Left colon (tissue), 2 donors: ENCODE results near the gene MOCS1. TPM values are rescaled to one million over a fixed set of nuclear protein-coding genes. Genes with fewer than 3 reads are reported as not detected.

Experiments
- total RNA-seq, 2 donors: library from RNA; stranded (reverse); fragmentation: NEBNext Ultra II Directional; extraction: Animal tissue kit (Norgen Biotek cat#: 25700); gene quantifications; one replicate each; pipeline ENCODE4 v1.2.1, GENCODE V29; 2021
- donor health status: DM: no; HTN: no; CAD: no.
- donor health status: DM: yes; HTN: yes; CAD: no.

The MOCS1 gene
- total RNA-seq, 2 donors from 2014 or later = 12.9 to 18.8 TPM

Other genes starting within 250 kb of the MOCS1 start
- under 1 TPM; 0.14 to 0.92 TPM for gene KIF6, start 209.1 kb downstream of the MOCS1 start, total RNA-seq
- 1 to 10 TPM; 7.1 to 9.8 TPM for gene DAAM2, start 142.1 kb downstream of the MOCS1 start, total RNA-seq